Mesenchymal stem cell (in vitro differentiated cells and primary cell): Measurements from ENCODE around the gene VRK1.

ENCODE experiments used
- DNase-seq: peaks from one replicate; pipeline ENCODE4 v3.0.0-alpha.2; 2013
- H2AFZ ChIP-seq: one replicate; pipeline ENCODE4 v1.6.1; 2013; ENCODE audit warnings: low read depth, mild to moderate bottlenecking, control low read depth, inconsistent platforms, low read length, moderate library complexity
- H2AK5ac ChIP-seq: 2 replicates; pipeline ENCODE4 v1.6.1; 2013; ENCODE audit warnings: low read length, moderate library complexity, mild to moderate bottlenecking, inconsistent platforms; ENCODE audit not compliant: severe bottlenecking
- H2BK120ac ChIP-seq: one replicate; pipeline ENCODE4 v1.6.1; 2013; ENCODE audit warnings: low read depth, mild to moderate bottlenecking, inconsistent platforms, low read length, moderate library complexity
- H2BK12ac ChIP-seq, 2 experiments: one replicate each; pipeline ENCODE4 v1.6.1; 2013; ENCODE audit warnings: inconsistent platforms in 2 of 2, low read length in 2 of 2, mild to moderate bottlenecking in 2 of 2, moderate library complexity in 2 of 2, control low read depth in 1 of 2
- H2BK15ac ChIP-seq: one replicate; pipeline ENCODE4 v1.6.1; 2013; ENCODE audit warnings: mild to moderate bottlenecking, low read depth, inconsistent platforms; ENCODE audit not compliant: poor library complexity, severe bottlenecking
- H2BK5ac ChIP-seq: 2 replicates; pipeline ENCODE4 v1.6.1; 2013; ENCODE audit warnings: low read depth, mild to moderate bottlenecking, low read length, control low read depth, inconsistent platforms; ENCODE audit not compliant: poor library complexity, severe bottlenecking
- H3K14ac ChIP-seq, 2 experiments: one replicate each; pipeline ENCODE4 v1.6.1; 2013; ENCODE audit warnings: inconsistent platforms in 2 of 2, low read length in 2 of 2, control low read depth in 1 of 2, mild to moderate bottlenecking in 1 of 2, moderate library complexity in 1 of 2
- H3K18ac ChIP-seq, 2 experiments: one replicate each; pipeline ENCODE4 v1.6.1; 2013; ENCODE audit warnings: inconsistent platforms in 2 of 2, low read length in 2 of 2, control low read depth in 1 of 2, low read depth in 1 of 2, mild to moderate bottlenecking in 1 of 2
- H3K23ac ChIP-seq, 2 experiments: one replicate each; pipeline ENCODE4 v1.6.1; 2013; ENCODE audit warnings: inconsistent platforms in 2 of 2, low read length in 2 of 2, mild to moderate bottlenecking in 2 of 2, moderate library complexity in 2 of 2, control low read depth in 1 of 2
- H3K27ac ChIP-seq: 2 replicates; pipeline ENCODE4 v1.5.1; 2013; ENCODE audit warnings: mild to moderate bottlenecking, moderate library complexity, low read length, control low read depth, inconsistent platforms; ENCODE audit not compliant: poor library complexity, severe bottlenecking
- H3K27me3 ChIP-seq, 2 experiments: 2 replicates each; pipeline versions ENCODE4 v1.6.1 to v1.7.0; 2013; ENCODE audit warnings: low read length in 2 of 2, mild to moderate bottlenecking in 2 of 2, moderate library complexity in 2 of 2, control low read depth in 1 of 2, inconsistent platforms in 1 of 2; ENCODE audit not compliant: control insufficient read depth in 1 of 2, insufficient read depth in 1 of 2
- H3K36me3 ChIP-seq, 2 experiments: 2 replicates each; pipeline versions ENCODE4 v1.6.1 to v1.7.0; 2013; ENCODE audit warnings: low read length in 2 of 2, control low read depth in 1 of 2, inconsistent platforms in 1 of 2, low read depth in 1 of 2, mild to moderate bottlenecking in 1 of 2; ENCODE audit not compliant: insufficient read depth in 2 of 2, control insufficient read depth in 1 of 2
- H3K4ac ChIP-seq, 2 experiments: one replicate each; pipeline ENCODE4 v1.6.1; 2013; ENCODE audit warnings: inconsistent platforms in 2 of 2, low read length in 2 of 2, mild to moderate bottlenecking in 2 of 2, moderate library complexity in 2 of 2, control low read depth in 1 of 2, low read depth in 1 of 2
- H3K4me1 ChIP-seq: 2 replicates; pipeline ENCODE4 v1.6.1; 2013; ENCODE audit warnings: low read depth, low read length, control low read depth; ENCODE audit not compliant: control insufficient read depth, insufficient read depth
- H3K4me2 ChIP-seq: 2 replicates; pipeline ENCODE4 v1.6.1; 2013; ENCODE audit warnings: low read length, mild to moderate bottlenecking, inconsistent platforms; ENCODE audit not compliant: poor library complexity, severe bottlenecking
- H3K4me3 ChIP-seq, 2 experiments: 2 replicates each; pipeline versions ENCODE4 v1.5.1 to v1.7.0; 2013; ENCODE audit warnings: low read length in 2 of 2, mild to moderate bottlenecking in 2 of 2, control low read depth in 1 of 2, low read depth in 1 of 2; ENCODE audit not compliant: insufficient read depth in 1 of 2
- H3K79me1 ChIP-seq: replicated peaks from 2 replicates; pipeline ENCODE4 v1.6.1; 2013; ENCODE audit warnings: mild to moderate bottlenecking, control low read depth, low read length, inconsistent platforms; ENCODE audit not compliant: poor library complexity, severe bottlenecking
- H3K9ac ChIP-seq: 2 replicates; pipeline ENCODE4 v1.7.0; 2013; ENCODE audit warnings: mild to moderate bottlenecking, low read length, moderate library complexity
- H3K9me3 ChIP-seq: 2 replicates; pipeline ENCODE4 v1.7.0; 2013; ENCODE audit warnings: mild to moderate bottlenecking, low read length; ENCODE audit not compliant: control insufficient read depth
- H4K8ac ChIP-seq: one replicate; pipeline ENCODE4 v1.6.1; 2013; ENCODE audit warnings: inconsistent platforms, mild to moderate bottlenecking, low read length, moderate library complexity
- H4K91ac ChIP-seq: one replicate; pipeline ENCODE4 v1.6.1; 2013; ENCODE audit warnings: mild to moderate bottlenecking, low read length, inconsistent platforms
- WGBS: methylation state at CpG from one replicate; pipeline ENCODE4 v1.1.7; 2013; ENCODE audit warnings: mixed read lengths; 5-methylcytosine and 5-hydroxymethylcytosine counted together

The VRK1 gene

DNA sequence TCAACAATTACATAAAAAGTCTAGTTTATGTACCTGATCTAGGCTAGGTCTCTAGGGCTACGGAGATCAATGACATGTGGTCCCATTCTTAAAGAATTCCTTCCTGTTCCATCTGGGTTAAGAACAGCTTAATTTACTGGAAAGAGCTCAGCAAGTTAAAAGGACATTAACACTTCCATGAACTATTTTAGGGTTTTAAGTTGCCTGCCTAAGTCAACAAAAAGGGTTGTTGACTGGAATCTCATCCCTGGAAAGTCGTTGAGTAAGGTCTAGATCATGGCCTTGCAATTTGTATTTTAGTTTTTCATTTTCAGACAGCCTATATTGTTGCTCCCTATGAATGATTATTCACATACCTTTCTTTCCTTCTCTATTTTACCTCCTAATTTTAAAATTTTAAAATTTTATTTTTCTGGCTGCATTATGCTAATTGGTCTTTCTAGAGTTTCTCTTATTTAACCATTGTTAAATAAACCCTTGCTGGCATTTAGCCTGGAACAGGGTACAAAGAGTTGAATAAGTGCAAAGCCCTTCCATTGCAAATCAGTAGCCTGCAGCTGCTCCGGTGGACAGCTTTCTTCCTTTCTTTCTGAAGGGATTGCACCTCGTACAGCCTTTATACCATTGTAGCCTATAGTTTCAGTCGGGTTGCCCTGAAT, 66.3 kb downstream of the VRK1 start:
- Histone ChIP-seq H3K27ac (no peak overlapping the region), H3K27me3 (no peaks in the 10 kb centered on the region), H3K36me3 (peaks cover 0 to 2% of the 10 kb centered on the region in 2 experiments), H3K9ac (no peak overlapping the region), H2BK12ac (no peak overlapping the region), H2BK120ac (no peak overlapping the region), H3K23ac (no peak overlapping the region), H4K8ac (no peak overlapping the region), H3K4me1 (no peaks in the 10 kb centered on the region), H2AK5ac (no peak overlapping the region), H3K18ac (no peak overlapping the region), H2BK15ac (no peak overlapping the region), H2AFZ (no peak overlapping the region), H3K4ac (no peak overlapping the region), H3K9me3 (no peaks in the 10 kb centered on the region), H3K4me3 (no peak overlapping the region), H3K14ac (no peak overlapping the region), H4K91ac (no peak overlapping the region), H3K4me2 (no peak overlapping the region), H3K79me1 (peaks cover 5% of the 10 kb centered on the region), H2BK5ac (no peak overlapping the region)
- no peak for DNase-seq
- 100% methylated on average over 2 of the region's 5 CpGs for WGBS

DNA sequence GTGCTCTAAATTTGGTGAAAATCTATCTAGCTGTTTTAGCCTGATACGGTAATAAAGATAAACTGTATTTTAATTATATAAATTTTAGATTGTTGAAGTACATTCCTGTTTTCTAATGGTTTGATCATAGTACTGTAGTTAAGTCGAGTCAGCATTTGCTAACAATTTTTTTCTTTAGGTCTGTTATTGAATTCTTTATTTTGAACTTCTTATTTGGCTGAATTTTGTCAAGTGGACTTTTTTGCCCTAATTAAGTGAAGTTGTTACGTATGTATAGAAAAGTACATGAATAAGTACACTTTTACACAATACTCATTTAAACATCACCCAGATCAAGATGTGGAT, 66.8 kb downstream of the VRK1 start:
- Histone ChIP-seq H3K4me2 (no peak overlapping the region), H3K9ac (no peak overlapping the region), H2AFZ (no peak overlapping the region), H3K18ac (no peak overlapping the region), H3K4me1 (no peaks in the 10 kb centered on the region), H2BK5ac (no peak overlapping the region), H3K23ac (no peak overlapping the region), H2AK5ac (no peak overlapping the region), H3K4ac (no peak overlapping the region), H3K9me3 (no peaks in the 10 kb centered on the region), H4K91ac (no peak overlapping the region), H3K4me3 (no peak overlapping the region), H2BK12ac (no peak overlapping the region), H3K27me3 (no peaks in the 10 kb centered on the region), H2BK120ac (no peak overlapping the region), H3K14ac (no peak overlapping the region), H2BK15ac (no peak overlapping the region), H3K79me1 (peaks cover 5% of the 10 kb centered on the region), H3K27ac (no peak overlapping the region), H3K36me3 (no peaks in the 10 kb centered on the region), H4K8ac (no peak overlapping the region)
- 91% methylated on average over 1 of the region's 3 CpGs for WGBS
- DNase-seq = no peak

DNA sequence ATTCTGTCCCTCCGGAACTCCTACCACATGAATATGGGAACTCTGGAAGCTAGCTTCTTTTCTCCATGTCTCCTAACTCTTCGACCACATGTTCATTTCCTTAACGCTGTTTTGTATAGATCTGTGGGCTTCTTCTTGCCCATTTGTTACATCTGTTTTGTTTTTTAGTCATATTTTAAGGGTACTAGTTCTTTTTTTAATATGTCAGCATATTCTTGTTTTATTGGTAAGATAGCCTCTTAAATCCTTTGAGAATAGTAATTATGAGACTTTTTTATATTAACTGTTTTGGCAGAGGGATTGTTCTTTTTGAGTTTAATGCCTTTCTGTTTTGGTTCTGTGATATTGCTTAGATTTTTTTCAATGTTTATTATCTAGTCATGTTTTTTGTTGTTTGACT, 70.5 kb downstream of the VRK1 start:
- H2AK5ac ChIP-seq = no peak overlapping the region
- H3K27ac ChIP-seq = no peak overlapping the region
- peaks cover 5% of the 10 kb centered on the region for H3K79me1 ChIP-seq
- H4K91ac ChIP-seq = no peak overlapping the region
- no peak overlapping the region for H2BK5ac ChIP-seq
- H3K4me2 ChIP-seq = no peak overlapping the region
- no peak overlapping the region for H3K23ac ChIP-seq
- no peaks in the 10 kb centered on the region for H3K27me3 ChIP-seq
- no peak overlapping the region for H3K18ac ChIP-seq
- no peaks in the 10 kb centered on the region for H3K4me1 ChIP-seq
- no peak overlapping the region for H2BK15ac ChIP-seq
- no peak overlapping the region for H3K4ac ChIP-seq
- WGBS = 100% methylated on average over 1 of the region's 3 CpGs
- H4K8ac ChIP-seq = no peak overlapping the region
- no peak overlapping the region for H2BK120ac ChIP-seq
- no peak overlapping the region for H3K9ac ChIP-seq
- H3K4me3 ChIP-seq = no peak overlapping the region
- no peaks in the 10 kb centered on the region for H3K9me3 ChIP-seq
- H3K36me3 ChIP-seq = no peaks in the 10 kb centered on the region
- no peak overlapping the region for H2AFZ ChIP-seq
- H2BK12ac ChIP-seq = no peak overlapping the region
- no peak overlapping the region for H3K14ac ChIP-seq
- DNase-seq = no peak

DNA sequence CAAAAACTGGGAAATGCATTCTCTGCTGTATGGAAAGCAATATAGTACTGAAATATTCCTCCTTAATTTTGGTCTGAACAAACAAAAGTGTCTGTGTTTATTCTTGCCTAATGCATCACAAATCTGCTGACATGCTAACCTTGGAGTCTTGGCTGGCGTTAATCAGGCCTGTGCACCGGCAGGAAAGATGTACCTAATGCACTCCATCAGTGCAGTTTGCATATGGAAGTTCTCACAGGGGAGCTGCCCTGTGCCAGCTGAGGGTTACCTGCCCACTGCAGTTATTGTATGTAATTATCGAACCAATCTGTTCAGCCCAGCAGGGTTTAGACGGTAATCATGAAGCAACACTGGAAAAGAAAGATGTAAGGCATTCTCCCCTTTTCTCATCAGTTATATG, 76.9 kb downstream of the VRK1 start:
- Histone ChIP-seq H3K9me3 (no peaks in the 10 kb centered on the region), H3K9ac (no peak overlapping the region), H3K79me1 (no peaks in the 10 kb centered on the region), H4K8ac (no peak overlapping the region), H2AFZ (no peak overlapping the region), H3K36me3 (peaks cover 0 to 7% of the 10 kb centered on the region in 2 experiments), H3K4me2 (no peak overlapping the region), H2BK15ac (no peak overlapping the region), H3K4me1 (no peaks in the 10 kb centered on the region), H3K18ac (no peak overlapping the region), H2BK5ac (no peak overlapping the region), H4K91ac (no peak overlapping the region), H3K27ac (no peak overlapping the region), H3K14ac (no peak overlapping the region), H2BK120ac (no peak overlapping the region), H2AK5ac (no peak overlapping the region), H2BK12ac (no peak overlapping the region), H3K27me3 (no peaks in the 10 kb centered on the region), H3K4ac (no peak overlapping the region), H3K4me3 (no peak overlapping the region), H3K23ac (no peak overlapping the region)
- 90% methylated on average over 4 of the region's 4 CpGs for WGBS
- no peak for DNase-seq
